NCI-H69 (cell line): ENCODE measurements around the gene RASGRF1.
A peak's percentile ranks its signal among the peaks of the same experiment; 100 is the strongest.

ENCODE experiments used
- DNase-seq: peaks from one replicate; lab custom pipeline; 2025; lab: John Stamatoyannopoulos, UW

The RASGRF1 gene

GRCh38 chr15:78955355-78955754 lies 135.2 kb downstream of the RASGRF1 start:
- DNase-seq, result no peak

GRCh38 chr15:78951841-78952238 lies 138.7 kb downstream of the RASGRF1 start:
- DNase-seq, result peak; percentile 20

- no peak for DNase-seq
Measured at GRCh38 chr15:78950902-78951840, 139.4 kb downstream of the RASGRF1 start.

- DNase-seq, result no peak
Measured at GRCh38 chr15:78950343-78950742, 140.2 kb downstream of the RASGRF1 start.

GRCh38 chr15:78949461-78949860 lies 141.1 kb downstream of the RASGRF1 start:
- DNase-seq, result no peak

GRCh38 chr15:78947506-78947905 lies 143.1 kb downstream of the RASGRF1 start:
- DNase-seq, result no peak

GRCh38 chr15:78946493-78946892 lies 144.1 kb downstream of the RASGRF1 start:
- DNase-seq, result no peak

- peak; percentile 81 for DNase-seq
Measured at GRCh38 chr15:78944669-78945407, 145.7 kb downstream of the RASGRF1 start, which contains the start of gene CTSH. TSS of gene CTSH (minus strand) at chr15:78945046. CDS start at chr15:78944981, 65 bp downstream.

- DNase-seq, result no peak
Measured at GRCh38 chr15:78944202-78944625, 146.4 kb downstream of the RASGRF1 start.

- no peak for DNase-seq
Measured at GRCh38 chr15:78943692-78944091, 146.9 kb downstream of the RASGRF1 start.

GRCh38 chr15:78942741-78943140 lies 147.8 kb downstream of the RASGRF1 start:
- DNase-seq, result no peak

GRCh38 chr15:78938658-78939488 lies 151.7 kb downstream of the RASGRF1 start:
- no peak for DNase-seq

GRCh38 chr15:78937132-78937739 lies 153.3 kb downstream of the RASGRF1 start:
- no peak for DNase-seq

- no peak for DNase-seq
Measured at GRCh38 chr15:78934655-78935023, 155.9 kb downstream of the RASGRF1 start.

- no peak for DNase-seq
Measured at GRCh38 chr15:78933823-78934654, 156.5 kb downstream of the RASGRF1 start.

- DNase-seq, result no peak
Measured at GRCh38 chr15:78933187-78933822, 157.3 kb downstream of the RASGRF1 start.

- no peak for DNase-seq
Measured at GRCh38 chr15:78932258-78932808, 158.2 kb downstream of the RASGRF1 start.

- DNase-seq, result no peak
Measured at GRCh38 chr15:78931439-78932257, 158.9 kb downstream of the RASGRF1 start.
